Endothelial cell of umbilical vein (primary cell): ENCODE data around the gene XPNPEP2. TPM values are rescaled to one million over a fixed set of nuclear protein-coding genes. Genes with fewer than 3 reads are reported as not detected.

Experiments
- BruUV-seq: library from RNA; stranded (reverse); fragments of 400-500 nt; replicated peaks from 2 replicates; lab custom pipeline; 2021; lab: Mats Ljungman, UMichigan
- CTCF ChIA-PET: fragments of 300-600, 350-600 bp; sonication (Branson Sonifier 250); formaldehyde crosslinking; loops from one replicate; lab custom pipeline; 2021; ENCODE audit warnings: antibody characterized with exemption, inconsistent platforms; lab: Charles Lee
- POLR2A ChIA-PET: fragments of 300-600, 350-600 bp; sonication (Branson Sonifier 250); formaldehyde crosslinking; loops from one replicate; lab custom pipeline; 2021; ENCODE audit warnings: antibody characterized with exemption, inconsistent platforms; lab: Charles Lee
- DNase-seq: peaks from one replicate; pipeline ENCODE4 v3.0.0-alpha.2; 2011; ENCODE audit warnings: low read depth, low spot score
- FAIRE-seq: peaks from 2 replicates; lab custom pipeline; 2011; peaks lifted over from hg19 to GRCh38; lab: Jason Lieb, UNC
- H2AFZ ChIP-seq: 2 replicates; pipeline ENCODE4 v1.6.0; 2012; ENCODE audit warnings: low read depth, low read length, control low read depth, inconsistent platforms
- H3K27ac ChIP-seq: 2 replicates; pipeline ENCODE4 v1.5.1; 2011; ENCODE audit warnings: low read depth, mild to moderate bottlenecking, control low read depth, low read length, moderate library complexity; ENCODE audit not compliant: insufficient read depth
- H3K27me3 ChIP-seq, 2 experiments: 2 replicates each; pipeline versions ENCODE4 v1.6.0 to v1.6.1; 2011; ENCODE audit warnings: low read length in 2 of 2, mixed read lengths in 1 of 2; ENCODE audit not compliant: control insufficient read depth in 2 of 2, insufficient read depth in 2 of 2
- H3K36me3 ChIP-seq, 2 experiments: 2 replicates in 1 of 2; 3 replicates in 1 of 2; pipeline ENCODE4 v1.5.1; 2011; ENCODE audit warnings: low read length in 2 of 2, mild to moderate bottlenecking in 1 of 2, moderate library complexity in 1 of 2; ENCODE audit not compliant: control insufficient read depth in 2 of 2, insufficient read depth in 2 of 2; ENCODE audit errors: extremely low read depth in 1 of 2
- H3K4me1 ChIP-seq: 3 replicates; pipeline ENCODE4 v1.5.1; 2011; ENCODE audit warnings: mild to moderate bottlenecking, low read length; ENCODE audit not compliant: control insufficient read depth, insufficient read depth; ENCODE audit errors: extremely low read depth
- H3K4me2 ChIP-seq: 2 replicates; pipeline ENCODE4 v1.6.1; 2011; ENCODE audit warnings: low read length, control low read depth, mixed read lengths; ENCODE audit not compliant: insufficient read depth
- H3K4me3 ChIP-seq, 3 experiments: fragments of 200-600 bp in 1 of 3; sonication (generic), shearing (Covaris generic) in 1 of 3; replicated peaks in 1 of 3; 2 replicates each; pipeline ENCODE4 v1.5.1; 2011 to 2016; ENCODE audit warnings: control low read depth in 3 of 3, low read length in 3 of 3, mild to moderate bottlenecking in 2 of 3, inconsistent platforms in 1 of 3, low read depth in 1 of 3, moderate library complexity in 1 of 3; ENCODE audit not compliant: insufficient read depth in 1 of 3
- H3K79me2 ChIP-seq: 2 replicates; pipeline ENCODE4 v1.6.0; 2012; ENCODE audit warnings: low read length, inconsistent platforms; ENCODE audit not compliant: control insufficient read depth, insufficient read depth
- H3K9ac ChIP-seq: replicated peaks from 2 replicates; pipeline ENCODE3; 2011; ENCODE audit warnings: low read length, control low read depth; ENCODE audit not compliant: insufficient read depth; ENCODE audit errors: extremely low read depth
- H3K9me1 ChIP-seq: replicated peaks from 3 replicates; pipeline ENCODE4 v1.6.0; 2011; ENCODE audit warnings: mild to moderate bottlenecking, low read length; ENCODE audit not compliant: control insufficient read depth, insufficient read depth; ENCODE audit errors: extremely low read depth
- H3K9me3 ChIP-seq: replicated peaks from 2 replicates; pipeline ENCODE4 v1.5.1; 2012; ENCODE audit warnings: low read length, inconsistent platforms; ENCODE audit not compliant: control insufficient read depth, insufficient read depth
- H4K20me1 ChIP-seq: replicated peaks from 2 replicates; pipeline ENCODE3; 2011; ENCODE audit warnings: mild to moderate bottlenecking, low read length; ENCODE audit not compliant: control insufficient read depth, insufficient read depth; ENCODE audit errors: extremely low read depth
- EZH2 ChIP-seq: IDR thresholded peaks from 2 replicates; pipeline ENCODE4 v1.6.1; 2012; ENCODE audit warnings: borderline replicate concordance, low read depth, mild to moderate bottlenecking, moderate library complexity, low read length, inconsistent platforms; ENCODE audit not compliant: severe bottlenecking
- FOS ChIP-seq: IDR thresholded peaks from 2 replicates; pipeline ENCODE4 v1.6.1; 2011; ENCODE audit warnings: mild to moderate bottlenecking, low read length, moderate library complexity, borderline replicate concordance; ENCODE audit not compliant: insufficient read depth
- GATA2 ChIP-seq: IDR thresholded peaks from 2 replicates; pipeline ENCODE4 v1.7.0; 2011; ENCODE audit warnings: low read depth, mild to moderate bottlenecking, moderate library complexity, mixed read lengths, low read length; ENCODE audit not compliant: insufficient read length, insufficient read depth
- JUN ChIP-seq: IDR thresholded peaks from 2 replicates; pipeline ENCODE4 v1.6.1; 2011; ENCODE audit warnings: borderline replicate concordance, low read depth; ENCODE audit not compliant: insufficient read length, insufficient read depth
- MAX ChIP-seq: IDR thresholded peaks from 2 replicates; pipeline ENCODE4 v1.6.1; 2011; ENCODE audit not compliant: insufficient read depth, insufficient read length
- MYC ChIP-seq: IDR thresholded peaks from one replicate; pipeline ENCODE4 v1.6.1; 2011; ENCODE audit warnings: mild to moderate bottlenecking, low read depth, low read length
- POLR2A ChIP-seq: IDR thresholded peaks from 2 replicates; pipeline ENCODE4 v1.6.1; 2012; ENCODE audit warnings: low read depth, mild to moderate bottlenecking, control low read depth, low read length
- POLR2AphosphoS5 ChIP-seq: IDR thresholded peaks from 2 replicates; pipeline ENCODE4 v1.6.1; 2012; ENCODE audit warnings: low read depth, mild to moderate bottlenecking, control low read depth, low read length, moderate library complexity; ENCODE audit not compliant: insufficient read depth
- dilution Hi-C: fragments of 300-500 bp; cut with MboI; formaldehyde crosslinking; loops from one replicate; pipeline ENCODE4 v1.15.0; 2019; ENCODE audit warnings: low sequenced_read_pairs; ENCODE audit not compliant: extremely low pct_ligation_motif_present
- intact Hi-C: fragments of 100-400 bp; cut with micrococcal nuclease; formaldehyde crosslinking; loops from one replicate; pipeline ENCODE4 v1.10.0; 2022
- polyA plus RNA-seq, 4 experiments: library from polyadenylated mRNA; depleted of rRNA in 3 of 4; stranded (reverse) in 3 of 4; unstranded in 1 of 4; fragments of >200 nt; gene quantifications; 2 replicates each; pipeline versions ENCODE4 v1.2.1 to v1.2.3, GENCODE V29; 2011 to 2012; ENCODE audit warnings: missing spikeins in 1 of 4
- total RNA-seq: library from RNA; stranded (reverse); gene quantifications from 2 replicates; pipeline ENCODE4 v1.2.3, GENCODE V29; 2021
- TF ChIP-seq, protein P1 (sequence below), 2 donors: IDR thresholded peaks; 1 replicate in 1 of 2; 2 replicates in 1 of 2; pipeline ENCODE4 v1.5.1; 2011; ENCODE audit warnings: low read length in 2 of 2, mild to moderate bottlenecking in 2 of 2, moderate library complexity in 2 of 2, control low read depth in 1 of 2, inconsistent platforms in 1 of 2, low read depth in 1 of 2; ENCODE audit not compliant: insufficient read depth in 1 of 2; ENCODE audit errors: extremely low read depth in 1 of 2

Gene XPNPEP2
- total and polyA plus RNA-seq, 2 donors (not counting 3 experiments of a cell fraction or from before 2014, with no cell fraction given) = 0.04 TPM; not detected in 1

GRCh38 chrX:129762448-129762847 is 23.7 kb downstream of the XPNPEP2 start:
- Histone ChIP-seq H3K9me1 (no peaks in the 10 kb centered on the region), H4K20me1 (no peaks in the 10 kb centered on the region), H3K79me2 (no peaks in the 10 kb centered on the region), H3K4me2 (no peak overlapping the region), H3K4me3 (no peak overlapping the region), H3K9me3 (no peaks in the 10 kb centered on the region), H3K27me3 (no peaks in the 10 kb centered on the region), H3K9ac (no peak overlapping the region), H3K4me1 (no peaks in the 10 kb centered on the region), H2AFZ (no peak overlapping the region), H3K27ac (no peak overlapping the region), H3K36me3 (no peaks in the 10 kb centered on the region)
- ChIA-PET CTCF (no interaction called here), POLR2A (no interaction called here)
- no peak for FAIRE-seq
- dilution Hi-C loops = no loop called here
- no peak for TF ChIP-seq EZH2
- no peak for TF ChIP-seq FOS
- no peak for TF ChIP-seq POLR2AphosphoS5
- no peak for TF ChIP-seq JUN
- no peak for TF ChIP-seq POLR2A
- TF ChIP-seq GATA2 = no peak
- TF ChIP-seq, protein P1, sequence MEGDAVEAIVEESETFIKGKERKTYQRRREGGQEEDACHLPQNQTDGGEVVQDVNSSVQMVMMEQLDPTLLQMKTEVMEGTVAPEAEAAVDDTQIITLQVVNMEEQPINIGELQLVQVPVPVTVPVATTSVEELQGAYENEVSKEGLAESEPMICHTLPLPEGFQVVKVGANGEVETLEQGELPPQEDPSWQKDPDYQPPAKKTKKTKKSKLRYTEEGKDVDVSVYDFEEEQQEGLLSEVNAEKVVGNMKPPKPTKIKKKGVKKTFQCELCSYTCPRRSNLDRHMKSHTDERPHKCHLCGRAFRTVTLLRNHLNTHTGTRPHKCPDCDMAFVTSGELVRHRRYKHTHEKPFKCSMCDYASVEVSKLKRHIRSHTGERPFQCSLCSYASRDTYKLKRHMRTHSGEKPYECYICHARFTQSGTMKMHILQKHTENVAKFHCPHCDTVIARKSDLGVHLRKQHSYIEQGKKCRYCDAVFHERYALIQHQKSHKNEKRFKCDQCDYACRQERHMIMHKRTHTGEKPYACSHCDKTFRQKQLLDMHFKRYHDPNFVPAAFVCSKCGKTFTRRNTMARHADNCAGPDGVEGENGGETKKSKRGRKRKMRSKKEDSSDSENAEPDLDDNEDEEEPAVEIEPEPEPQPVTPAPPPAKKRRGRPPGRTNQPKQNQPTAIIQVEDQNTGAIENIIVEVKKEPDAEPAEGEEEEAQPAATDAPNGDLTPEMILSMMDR (IDR thresholded peaks at IDR 0.05; ENCODE audit: extremely low read depth in 1 of 2, insufficient read depth in 1 of 2, low read depth in 1 of 2, low read length in 2 of 2) = no peak
- no peak for TF ChIP-seq MYC
- TF ChIP-seq MAX = no peak
- no TSS peak for BruUV-seq
- intact Hi-C loops = no loop called here
- DNase-seq = no peak
